Large intestine (tissue), 3 donors: ENCODE results near the gene VWA5B2. TPM values are rescaled to one million over a fixed set of nuclear protein-coding genes. Genes with fewer than 3 reads are reported as not detected.

Experiments
- DNase-seq, 2 donors: peaks; one replicate each; pipeline versions ENCODE4 v3.0.0 to v3.0.0-alpha.2; 2013
- H3K27ac ChIP-seq: one replicate; pipeline ENCODE4 v1.5.1; 2013; ENCODE audit warnings: low read length
- H3K27me3 ChIP-seq: 2 replicates; pipeline ENCODE4 v1.6.1; 2013; ENCODE audit warnings: low read length; ENCODE audit not compliant: control insufficient read depth, insufficient read depth
- H3K36me3 ChIP-seq: 2 replicates; pipeline ENCODE4 v1.6.1; 2013; ENCODE audit warnings: low read length; ENCODE audit not compliant: control insufficient read depth, insufficient read depth
- H3K4me1 ChIP-seq: one replicate; pipeline ENCODE4 v1.6.1; 2013; ENCODE audit warnings: low read length; ENCODE audit not compliant: control insufficient read depth, insufficient read depth
- H3K4me3 ChIP-seq: one replicate; pipeline ENCODE4 v1.5.1; 2013; ENCODE audit warnings: low read length
- H3K9me3 ChIP-seq: one replicate; pipeline ENCODE4 v1.6.1; 2013; ENCODE audit warnings: mild to moderate bottlenecking, low read depth, low read length, moderate library complexity; ENCODE audit not compliant: control insufficient read depth
- WGBS: methylation state at CpG from one replicate; pipeline ENCODE4 v1.1.5; 2013; ENCODE audit warnings: low lambda C conversion rate; ENCODE audit not compliant: insufficient coverage; 5-methylcytosine and 5-hydroxymethylcytosine counted together
- polyA plus RNA-seq: library from polyadenylated mRNA; unstranded; fragments of 120-200 nt; gene quantifications from one replicate; pipeline ENCODE4 v1.2.1, GENCODE V29; 2013

VWA5B2 gene
- polyA plus RNA-seq, 1 donor: 18.6 TPM

DNA sequence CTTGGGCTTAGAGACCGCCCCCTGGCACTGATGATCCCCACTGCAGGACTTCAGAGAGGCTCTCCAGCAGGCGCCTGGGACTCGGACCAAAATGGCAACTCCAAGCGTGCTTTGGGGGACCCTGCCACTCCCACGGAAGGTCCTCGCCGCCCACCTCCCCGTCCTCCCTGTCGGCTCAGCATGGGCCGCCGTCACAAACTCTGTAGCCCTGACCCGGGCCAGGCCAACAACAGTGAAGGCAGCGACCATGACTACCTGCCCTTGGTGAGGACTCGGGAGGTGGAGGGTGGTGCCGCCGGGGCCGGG is 11.7 kb downstream of the VWA5B2 start:
- Histone ChIP-seq H3K36me3 (peaks cover 36% of the 10 kb centered on the region), H3K4me1 (peaks cover 4% of the 10 kb centered on the region), H3K4me3 (peak overlapping the region; percentile 31), H3K27me3 (peaks cover 10% of the 10 kb centered on the region), H3K27ac (no peak overlapping the region), H3K9me3 (no peaks in the 10 kb centered on the region)
- no CpG with 5 or more reads among the region's 17 CpGs for whole genome bisulfite sequencing
- DNase-seq: no peak

DNA sequence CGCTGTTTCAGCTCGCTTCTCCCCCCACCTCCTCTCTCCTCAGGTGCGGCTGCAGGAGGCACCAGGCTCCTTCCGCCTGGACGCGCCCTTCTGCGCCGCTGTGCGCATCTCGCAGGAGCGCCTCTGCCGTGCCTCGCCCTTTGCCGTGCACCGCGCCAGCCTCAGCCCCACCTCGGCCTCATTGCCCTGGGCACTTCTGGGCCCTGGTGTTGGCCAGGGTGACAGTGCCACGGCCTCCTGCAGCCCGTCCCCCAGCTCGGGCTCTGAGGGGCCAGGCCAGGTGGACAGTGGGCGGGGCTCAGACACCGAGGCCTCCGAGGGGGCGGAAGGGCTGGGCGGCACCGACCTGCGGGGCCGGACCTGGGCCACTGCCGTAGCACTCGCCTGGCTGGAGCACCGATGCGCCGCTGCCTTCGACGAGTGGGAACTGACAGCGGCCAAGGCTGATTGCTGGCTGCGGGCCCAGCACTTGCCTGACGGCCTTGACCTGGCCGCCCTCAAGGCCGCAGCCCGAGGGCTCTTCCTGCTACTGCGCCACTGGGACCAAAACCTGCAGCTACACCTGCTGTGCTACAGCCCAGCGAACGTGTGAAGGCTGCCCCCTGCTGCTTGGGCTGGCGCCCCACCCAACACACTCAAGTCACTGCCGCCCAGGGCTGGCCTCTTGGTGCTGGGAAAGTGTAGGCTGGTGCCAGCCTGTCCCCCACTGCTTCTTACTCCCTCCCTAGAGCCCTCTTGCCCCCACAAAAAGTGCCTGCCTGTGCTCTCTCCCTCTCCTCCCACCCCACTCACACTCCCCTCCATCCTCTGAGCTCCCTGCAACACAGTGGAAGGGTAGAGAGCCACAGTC is 12.3 kb downstream of the VWA5B2 start:
- H3K4me3 ChIP-seq: peak overlapping the region; percentile 31

DNA sequence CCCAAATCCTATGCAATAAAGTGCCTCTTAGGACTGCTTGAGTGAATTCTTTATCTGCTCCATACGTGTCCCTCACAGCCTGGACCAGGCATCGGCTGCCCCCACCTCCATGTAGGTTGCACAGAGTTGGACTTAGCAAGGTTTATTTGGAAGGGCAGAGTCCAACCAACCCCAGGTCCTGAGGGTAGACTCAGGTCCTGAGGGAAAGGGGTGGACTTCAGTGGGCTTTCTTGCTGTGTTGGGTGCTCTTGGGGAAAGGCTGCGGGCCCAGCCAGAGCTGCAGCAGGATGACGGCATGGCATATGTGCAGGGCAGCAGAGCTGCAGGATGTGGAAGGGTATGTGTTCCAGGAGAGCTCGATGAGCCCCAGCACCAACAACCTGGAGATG is 12.9 kb downstream of the VWA5B2 start:
- H3K4me1 ChIP-seq: peaks cover 4% of the 10 kb centered on the region
- H3K36me3 ChIP-seq: peaks cover 36% of the 10 kb centered on the region
- H3K4me3 ChIP-seq: no peak overlapping the region
- no peaks in the 10 kb centered on the region for H3K27me3 ChIP-seq
- no peak for DNase-seq
- H3K9me3 ChIP-seq: no peaks in the 10 kb centered on the region
- WGBS: no CpG with 5 or more reads among the region's 5 CpGs
- H3K27ac ChIP-seq: no peak overlapping the region

More for the DNA sequence above, 12.3 kb downstream of the VWA5B2 start:
- H3K27ac ChIP-seq: no peak overlapping the region
- peaks cover 4% of the 10 kb centered on the region for H3K4me1 ChIP-seq
- WGBS: no CpG with 5 or more reads among the region's 46 CpGs
- H3K36me3 ChIP-seq: peaks cover 36% of the 10 kb centered on the region
- peaks cover 4% of the 10 kb centered on the region for H3K27me3 ChIP-seq
- no peaks in the 10 kb centered on the region for H3K9me3 ChIP-seq
- DNase-seq: peak; percentile 63 to 77

DNA sequence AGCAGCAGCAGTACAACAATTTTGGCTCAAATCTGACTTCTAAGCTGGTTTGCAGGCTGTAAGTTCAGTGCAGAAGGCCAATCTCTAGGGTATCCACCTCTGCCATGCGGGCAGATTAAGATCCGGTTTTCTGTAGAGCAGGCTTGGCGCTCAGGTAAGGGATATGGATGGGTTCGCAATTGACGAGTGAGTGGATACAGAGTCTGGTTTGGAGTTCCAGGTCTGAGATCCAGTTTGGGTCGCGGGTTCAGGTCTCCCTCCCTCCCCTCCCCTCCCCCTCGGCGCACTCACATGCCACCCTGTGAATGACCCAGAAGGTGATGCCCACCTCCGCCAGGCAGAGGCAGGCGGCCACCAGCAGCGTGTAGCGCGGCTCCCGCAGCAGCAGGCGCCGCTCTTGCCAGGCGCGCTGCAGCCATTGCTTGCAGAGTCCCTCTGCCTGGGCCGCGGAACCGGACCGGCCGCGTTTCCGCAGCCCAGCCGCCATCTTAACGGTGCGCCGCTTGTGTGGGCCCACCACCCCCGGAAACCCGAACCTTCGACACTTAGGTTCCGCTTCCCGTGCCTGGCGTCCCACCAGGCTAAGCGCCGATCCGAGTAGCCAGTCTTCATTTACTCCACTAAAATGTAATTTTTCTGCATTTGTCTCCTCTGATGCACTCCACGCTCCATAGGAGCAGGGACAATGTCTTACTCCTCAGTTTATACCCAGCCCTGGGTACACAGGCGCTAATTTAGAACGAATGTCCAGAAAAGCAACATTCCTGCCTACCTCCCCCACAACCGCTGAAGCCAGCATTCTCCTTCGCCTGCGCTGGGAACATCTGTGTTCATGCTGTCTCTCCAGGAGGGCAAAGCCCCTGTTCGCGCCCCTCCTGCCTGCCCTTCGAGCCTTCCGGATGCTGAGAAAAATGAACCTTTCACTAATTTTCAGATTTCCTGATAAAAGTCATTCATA is 19.3 kb downstream of the VWA5B2 start, which contains the start of gene ALG3:
TSS of gene ALG3 (minus strand) at position 509 of the 958 bp plus-strand sequence. CDS start at position 487, 22 bp downstream.
- Histone ChIP-seq H3K9me3 (no peaks in the 10 kb centered on the region), H3K36me3 (peaks cover 20% of the 10 kb centered on the region), H3K4me1 (no peaks in the 10 kb centered on the region), H3K27ac (peak within 1 kb of the TSS; percentile 83), H3K27me3 (no peaks in the 10 kb centered on the region), H3K4me3 (peak within 1 kb of the TSS; percentile 75)
- no CpG with 5 or more reads among the region's 49 CpGs for WGBS
- peak; percentile 82 to 87 for DNase-seq

DNA sequence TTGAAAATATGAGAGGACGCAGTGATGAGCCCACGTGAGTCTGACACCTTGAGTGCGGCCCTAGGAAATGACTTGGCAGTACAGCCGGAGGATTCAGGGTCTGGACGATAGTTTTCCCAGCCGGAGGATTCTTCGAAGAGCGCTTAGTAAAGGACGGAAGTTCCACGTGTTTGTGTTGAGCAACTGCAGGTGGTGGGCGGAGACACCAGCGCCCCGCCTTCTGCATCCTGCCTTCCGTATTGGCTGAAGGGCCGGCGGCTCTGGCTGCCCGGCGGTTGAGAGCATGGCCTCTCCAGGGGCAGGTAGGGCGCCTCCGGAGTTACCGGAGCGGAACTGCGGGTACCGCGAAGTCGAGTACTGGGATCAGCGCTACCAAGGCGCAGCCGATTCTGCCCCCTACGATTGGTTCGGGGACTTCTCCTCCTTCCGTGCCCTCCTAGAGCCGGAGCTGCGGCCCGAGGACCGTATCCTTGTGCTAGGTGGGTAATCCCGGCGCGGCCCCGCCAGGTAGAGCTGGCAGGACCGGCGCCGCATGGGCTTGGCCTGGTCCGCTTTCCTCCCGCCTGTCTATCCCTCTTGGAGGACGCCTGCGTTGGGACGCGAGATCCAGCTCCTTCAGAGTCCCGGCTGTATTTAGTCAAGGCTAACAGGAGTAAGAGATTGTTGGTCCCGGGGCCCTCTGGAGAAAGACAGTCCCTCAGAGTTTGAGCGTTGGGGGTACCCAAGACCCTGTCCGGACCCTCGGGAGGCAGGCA is 20.2 kb downstream of the VWA5B2 start, which contains the start of gene EEF1AKMT4:
TSS of gene EEF1AKMT4 (plus strand) at position 261 of the 755 bp plus-strand sequence. CDS start at position 284, 23 bp downstream.
- no peaks in the 10 kb centered on the region for H3K9me3 ChIP-seq
- peak within 1 kb of the TSS; percentile 75 for H3K4me3 ChIP-seq
- WGBS: no CpG with 5 or more reads among the region's 54 CpGs
- peak within 1 kb of the TSS; percentile 83 for H3K27ac ChIP-seq
- no peaks in the 10 kb centered on the region for H3K27me3 ChIP-seq
- peaks cover 11% of the 10 kb centered on the region for H3K36me3 ChIP-seq
- no peaks in the 10 kb centered on the region for H3K4me1 ChIP-seq
- DNase-seq: peak; percentile 97 to 98

DNA sequence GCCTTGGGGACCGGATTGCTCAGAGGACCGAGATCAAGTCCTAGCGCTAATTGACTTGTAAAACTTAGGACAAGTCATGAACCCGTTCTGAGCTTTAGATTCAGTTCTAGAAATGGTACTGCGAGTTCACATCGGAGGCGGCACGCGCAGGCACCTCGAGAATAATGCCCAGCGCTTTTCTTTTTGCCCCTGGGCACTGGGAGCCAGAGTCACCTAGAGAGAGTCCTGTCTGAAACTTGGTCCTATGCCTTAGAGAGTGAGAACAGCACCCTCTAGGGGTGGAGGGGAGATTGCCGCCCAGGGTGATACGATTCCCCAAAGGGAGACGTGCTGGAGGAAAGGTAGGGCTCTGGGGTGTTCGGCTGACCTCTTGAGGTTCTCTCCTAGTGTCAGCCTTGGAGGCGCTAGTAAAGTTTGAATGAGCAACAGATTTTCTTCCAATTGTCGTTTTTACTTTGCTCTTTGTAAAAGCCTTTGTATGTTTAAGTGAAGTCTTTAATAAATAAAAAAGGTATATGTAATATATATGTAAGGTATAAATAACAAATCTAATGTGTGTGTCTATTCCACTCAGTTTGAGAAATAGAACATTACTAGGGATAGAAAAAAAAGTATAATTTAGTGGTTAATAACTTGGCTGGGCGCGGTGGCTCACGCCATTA is 20.9 kb downstream of the VWA5B2 start:
- DNase-seq: peak; percentile 81 to 82
- 5% methylated on average over 2 of the region's 20 CpGs for WGBS

DNA sequence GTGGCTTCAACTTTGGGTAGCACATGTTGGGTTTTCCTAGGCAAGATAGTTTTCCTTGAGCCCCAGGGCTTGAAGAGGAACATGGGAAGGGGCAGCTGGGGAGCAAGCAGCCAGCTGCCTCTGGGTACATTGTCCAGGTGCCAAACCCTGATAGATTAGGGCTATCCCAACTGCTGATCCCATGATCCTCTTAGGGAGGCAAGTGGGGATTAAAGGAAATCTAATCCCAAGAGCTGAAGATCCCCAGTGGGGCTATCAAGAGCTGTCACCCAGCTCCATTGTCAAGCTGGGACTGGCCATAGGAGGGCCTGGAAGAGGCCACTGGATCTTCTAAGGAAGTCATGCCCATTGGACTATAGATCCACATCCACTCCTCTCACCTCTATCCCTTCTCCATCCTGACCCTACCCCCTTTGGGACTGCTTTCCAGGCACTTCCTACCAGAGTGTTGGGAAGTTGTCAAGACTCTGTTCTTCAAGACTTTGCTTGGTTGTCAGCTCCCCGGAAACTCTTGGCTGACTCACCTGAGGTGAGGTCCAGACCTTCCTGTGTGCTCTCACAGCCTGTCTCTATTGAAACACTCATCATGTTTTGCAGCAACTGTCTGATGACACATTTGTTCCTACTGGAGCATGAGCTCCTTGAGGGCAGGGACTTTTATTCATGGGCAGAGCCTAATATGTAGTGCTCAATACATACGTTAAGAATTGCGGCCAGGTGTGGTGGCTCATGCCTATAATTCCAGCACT is 26.1 kb downstream of the VWA5B2 start:
- peaks cover 21% of the 10 kb centered on the region for H3K27me3 ChIP-seq
- H3K27ac ChIP-seq: no peak overlapping the region
- DNase-seq: no peak
- no peak overlapping the region for H3K4me3 ChIP-seq
- 100% methylated on average over 1 of the region's 3 CpGs for WGBS
- peaks cover 3% of the 10 kb centered on the region for H3K9me3 ChIP-seq
- H3K36me3 ChIP-seq: peaks cover 6% of the 10 kb centered on the region
- H3K4me1 ChIP-seq: peaks cover 5% of the 10 kb centered on the region

More for the DNA sequence above, 20.9 kb downstream of the VWA5B2 start:
- Histone ChIP-seq H3K27ac (peak overlapping the region; percentile 50), H3K27me3 (no peaks in the 10 kb centered on the region), H3K36me3 (peaks cover 4% of the 10 kb centered on the region), H3K4me1 (no peaks in the 10 kb centered on the region), H3K9me3 (no peaks in the 10 kb centered on the region), H3K4me3 (peak overlapping the region; percentile 75)

DNA sequence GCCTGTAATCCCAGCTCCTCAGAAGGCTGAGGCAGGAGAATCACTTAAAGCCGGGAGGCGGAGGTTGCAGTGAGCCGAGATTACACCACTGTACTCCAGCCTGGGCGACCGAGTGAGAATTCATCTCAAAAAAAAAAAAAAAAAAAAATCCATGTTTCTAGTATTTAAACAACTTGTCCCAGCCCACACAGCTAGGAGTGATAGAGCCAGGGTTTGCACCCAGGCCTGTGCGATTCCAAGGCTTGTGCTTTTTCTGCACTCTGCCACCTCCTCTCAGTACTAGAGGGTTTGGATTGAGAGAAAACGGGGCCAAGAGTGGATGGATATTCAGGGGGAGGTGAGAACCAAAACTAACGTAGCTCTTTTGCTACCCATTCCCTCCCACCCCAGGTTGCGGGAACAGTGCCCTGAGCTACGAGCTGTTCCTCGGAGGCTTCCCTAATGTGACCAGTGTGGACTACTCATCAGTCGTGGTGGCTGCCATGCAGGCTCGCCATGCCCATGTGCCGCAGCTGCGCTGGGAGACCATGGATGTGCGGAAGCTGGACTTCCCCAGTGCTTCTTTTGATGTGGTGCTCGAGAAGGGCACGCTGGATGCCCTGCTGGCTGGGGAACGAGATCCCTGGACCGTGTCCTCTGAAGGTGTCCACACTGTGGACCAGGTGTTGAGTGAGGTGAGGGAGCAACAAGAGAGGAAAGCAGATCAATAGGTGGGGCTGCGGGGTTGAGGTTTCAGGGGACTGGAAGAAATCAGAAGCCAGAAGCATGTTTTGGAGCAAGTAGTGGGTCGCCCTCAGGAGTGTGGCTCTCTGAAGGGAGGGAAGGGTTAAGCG is 27.9 kb downstream of the VWA5B2 start:
- Histone ChIP-seq H3K4me3 (no peak overlapping the region), H3K27ac (no peak overlapping the region), H3K9me3 (peaks cover 5% of the 10 kb centered on the region), H3K36me3 (peaks cover 6% of the 10 kb centered on the region), H3K27me3 (peaks cover 37% of the 10 kb centered on the region), H3K4me1 (peaks cover 16% of the 10 kb centered on the region)
- DNase-seq: no peak
- 100% methylated on average over 2 of the region's 23 CpGs for WGBS
